SKM-1 (cell line): ENCODE data around the gene TMTC1.
A peak's percentile ranks its signal among the peaks of the same experiment; 100 is the strongest.

ENCODE experiments used
- DNase-seq: peaks from one replicate; lab custom pipeline; 2025; ENCODE audit not compliant: unreplicated experiment; lab: John Stamatoyannopoulos, UW

TMTC1 gene

GRCh38 chr12:29713729-29714128, 70.0 kb downstream of the TMTC1 start:
- no peak for DNase-seq

DNA sequence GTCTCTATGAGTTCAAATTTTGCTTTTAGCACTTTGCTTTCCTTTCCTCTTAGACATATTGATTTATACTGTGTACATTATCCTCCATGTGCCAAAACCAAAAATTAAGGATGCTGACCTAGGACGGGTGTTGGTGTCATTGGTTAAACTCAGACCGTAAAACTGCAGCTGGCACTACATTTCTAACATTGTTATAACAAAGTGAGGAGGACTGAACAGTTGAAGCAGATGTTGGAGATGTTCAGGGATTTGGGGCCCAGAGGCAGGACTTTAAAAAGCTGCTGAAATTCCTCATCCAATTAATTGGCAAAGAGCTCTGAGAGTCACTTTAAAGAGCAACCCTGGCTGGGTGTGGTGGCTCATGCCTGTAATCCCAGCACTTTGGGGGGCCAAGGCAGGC, 72.4 kb downstream of the TMTC1 start:
- DNase-seq, result no peak

DNA sequence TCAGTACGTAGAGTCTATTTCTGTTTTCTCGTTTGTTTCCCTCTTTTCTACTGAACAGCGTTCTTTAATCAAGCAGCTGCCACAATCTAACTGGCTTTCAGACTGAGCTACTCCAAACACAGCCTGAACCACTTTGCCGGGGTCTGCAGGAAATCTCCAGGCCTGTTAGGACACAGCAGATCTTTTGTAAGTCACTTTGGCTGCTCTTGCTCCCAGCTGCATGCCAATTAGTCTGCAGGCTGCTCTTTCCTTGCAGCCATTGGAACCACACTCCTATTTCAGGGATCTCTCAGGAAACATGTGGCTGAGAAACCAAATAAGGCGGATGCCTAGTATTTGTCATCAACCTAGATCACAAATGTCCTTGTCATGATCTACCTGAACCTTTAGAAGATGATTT, 73.6 kb downstream of the TMTC1 start:
- DNase-seq, result no peak

GRCh38 chr12:29709496-29710040, 74.2 kb downstream of the TMTC1 start:
- DNase-seq, result no peak

- DNase-seq, result no peak
These were observed 74.7 kb downstream of the TMTC1 start for GRCh38 chr12:29709054-29709453.

DNA sequence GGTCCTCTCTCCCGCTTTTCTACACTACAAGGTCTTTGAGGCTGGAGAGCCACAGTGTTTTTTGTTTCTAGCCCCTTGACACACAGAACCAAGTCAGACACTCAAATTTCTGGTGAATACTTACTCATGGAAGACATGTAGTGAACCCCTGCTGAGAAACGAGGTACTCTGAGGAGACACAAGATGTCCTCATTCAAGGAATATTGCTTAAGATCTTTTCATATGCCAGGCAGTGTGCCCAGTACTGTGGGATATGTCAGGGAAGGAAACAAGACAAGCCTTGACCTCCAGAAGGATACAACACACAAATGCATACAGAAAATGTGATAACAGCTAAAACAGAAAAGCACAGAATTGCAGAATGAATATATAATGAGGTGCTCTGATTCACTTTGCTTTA, 75.9 kb downstream of the TMTC1 start:
- DNase-seq, result no peak

- no peak for DNase-seq
These were observed 77.4 kb downstream of the TMTC1 start for GRCh38 chr12:29706311-29706710.

- no peak for DNase-seq
These were observed 80.2 kb downstream of the TMTC1 start for GRCh38 chr12:29703528-29703927.

DNA sequence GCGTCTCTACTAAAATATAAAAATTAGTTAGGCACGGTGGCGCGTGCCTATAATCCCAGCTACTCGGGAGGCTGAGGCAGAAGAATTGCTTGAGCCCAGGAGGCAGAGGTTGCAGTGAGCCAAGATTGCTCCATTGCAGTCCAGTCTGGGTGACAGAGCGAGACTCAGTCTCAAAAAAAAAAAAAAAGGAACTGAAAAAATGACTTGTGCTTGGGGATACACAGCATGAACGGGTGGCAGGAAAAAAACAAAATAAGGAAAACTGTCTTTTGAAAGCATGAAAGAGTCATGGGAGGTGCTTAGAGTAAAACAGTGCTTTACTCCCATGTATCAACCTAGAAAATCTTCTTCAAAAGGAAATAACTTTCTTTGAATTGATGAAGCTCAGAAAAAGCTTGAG, 80.8 kb downstream of the TMTC1 start:
- no peak for DNase-seq

GRCh38 chr12:29702222-29702621, 81.5 kb downstream of the TMTC1 start:
- no peak for DNase-seq

- no peak for DNase-seq
These were observed 82.8 kb downstream of the TMTC1 start for GRCh38 chr12:29700761-29701481.

DNA sequence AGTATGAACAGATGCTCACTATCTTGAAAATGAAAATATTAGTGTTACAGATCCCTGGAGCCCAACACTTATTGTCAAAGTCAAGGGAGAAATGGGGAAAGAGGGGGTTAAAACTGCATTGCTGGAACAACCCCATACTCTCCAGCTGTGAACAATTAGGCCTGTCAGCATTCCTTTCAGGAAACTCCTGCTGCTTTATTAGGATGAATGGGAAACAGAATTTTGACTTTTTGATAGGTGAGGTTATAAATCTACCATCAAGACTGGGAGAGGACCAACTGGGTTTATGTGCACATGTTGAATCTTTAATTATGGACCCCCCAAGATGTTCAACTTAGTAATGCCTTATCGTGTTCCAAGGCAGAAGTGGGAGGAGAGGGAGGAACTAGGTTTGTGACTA, 85.0 kb downstream of the TMTC1 start:
- no peak for DNase-seq

GRCh38 chr12:29695800-29696199, 87.9 kb downstream of the TMTC1 start:
- DNase-seq, result no peak

- DNase-seq, result no peak
These were observed 88.7 kb downstream of the TMTC1 start for GRCh38 chr12:29695026-29695425.

DNA sequence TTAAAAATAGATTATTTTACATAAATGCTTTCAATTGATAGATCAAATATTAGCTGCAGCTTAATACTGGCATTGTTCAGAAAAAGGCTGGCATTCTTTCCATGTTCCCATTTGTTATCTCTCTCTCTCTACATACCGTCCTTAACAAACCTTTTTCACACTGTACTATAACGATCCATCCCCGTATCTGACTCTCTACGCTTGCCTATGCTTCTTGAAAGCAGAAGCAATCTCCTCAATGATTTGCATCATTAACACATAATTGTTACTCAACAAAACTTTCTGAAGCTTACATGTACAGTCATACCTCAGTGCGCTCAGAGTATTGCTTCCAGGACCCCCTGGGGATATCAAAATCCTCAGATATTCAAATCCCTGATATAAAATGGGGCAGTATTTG, 89.7 kb downstream of the TMTC1 start:
- DNase-seq, result no peak

DNA sequence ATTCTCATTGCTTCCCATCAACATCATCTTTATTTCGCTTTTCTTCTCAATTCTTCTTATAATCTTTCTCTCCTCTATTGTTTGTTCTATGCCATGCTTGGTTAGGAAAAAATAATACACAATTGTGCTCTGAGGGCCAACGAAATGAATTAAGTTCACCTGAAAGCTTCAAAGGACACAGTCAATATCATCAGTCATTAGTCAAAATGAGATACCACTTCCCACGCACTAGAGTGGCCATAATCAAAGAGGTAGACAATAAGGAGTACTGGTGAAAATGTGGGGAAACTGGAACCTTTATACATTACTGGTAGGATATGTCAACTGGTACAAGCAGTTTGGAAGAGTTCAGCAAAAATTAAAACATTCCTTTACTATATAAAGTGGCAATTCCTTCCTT, 91.5 kb downstream of the TMTC1 start:
- no peak for DNase-seq

- DNase-seq, result peak; percentile 55
These were observed 92.4 kb downstream of the TMTC1 start for GRCh38 chr12:29691161-29691854.

- DNase-seq, result no peak
These were observed 93.0 kb downstream of the TMTC1 start for GRCh38 chr12:29690728-29691127.

DNA sequence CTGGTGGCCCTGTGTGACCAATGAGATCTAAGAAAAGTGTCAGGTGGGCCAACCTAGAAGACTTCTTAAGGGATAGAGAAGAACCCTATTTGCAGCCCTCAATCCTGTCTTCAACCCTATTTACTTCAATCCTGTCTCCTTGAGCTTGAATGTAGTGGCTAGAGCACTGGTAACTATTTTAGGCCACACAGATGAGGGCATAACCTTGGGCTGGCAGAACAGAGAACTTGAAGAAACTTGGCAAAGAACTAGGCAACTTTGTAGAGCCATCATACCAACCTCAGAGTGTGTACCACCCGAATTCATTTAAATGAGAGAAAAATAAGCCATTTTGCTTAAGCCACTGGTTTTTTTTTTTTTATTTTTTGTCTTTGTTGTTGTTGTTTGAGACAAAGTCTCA, 94.8 kb downstream of the TMTC1 start:
- DNase-seq, result no peak

GRCh38 chr12:29682088-29682487, 101.7 kb downstream of the TMTC1 start:
- no peak for DNase-seq

DNA sequence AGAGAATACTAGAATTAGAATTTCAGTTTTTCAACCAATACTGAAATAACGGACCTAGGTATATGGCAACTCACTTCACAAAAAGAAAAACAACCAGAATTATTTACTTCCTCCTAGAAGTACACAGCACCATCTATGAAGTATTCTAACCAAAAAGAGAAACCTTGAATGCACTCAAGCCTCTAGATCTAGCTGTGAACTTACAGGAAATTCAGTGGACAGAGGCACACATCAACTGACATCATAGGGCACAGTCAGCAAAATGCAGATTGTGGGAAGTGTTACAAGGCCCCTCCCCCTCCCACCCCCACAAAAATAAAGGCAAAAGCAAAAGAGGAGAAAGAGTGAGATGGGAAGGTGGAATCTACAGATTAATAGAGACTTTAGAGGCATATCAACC, 102.4 kb downstream of the TMTC1 start:
- no peak for DNase-seq

- DNase-seq, result no peak
These were observed 107.1 kb downstream of the TMTC1 start for GRCh38 chr12:29676676-29677075.

GRCh38 chr12:29674463-29674862, 109.3 kb downstream of the TMTC1 start:
- no peak for DNase-seq
